GM21360 (cell line): ENCODE results near the gene PRAMEF6.
"Not testable (repeated sequence)": the region's sequence is repeated elsewhere in the genome, so short reads cannot be mapped to it uniquely, and the experiment has no call there.

Experiments
- ATAC-seq: cut with Tn5 transposase; IDR thresholded peaks from one replicate; pipeline ENCODE4 v1.9.1; 2021; ENCODE audit warnings: mild to moderate bottlenecking, moderate library complexity; ENCODE audit not compliant: unreplicated experiment

PRAMEF6 gene

GRCh38 chr1:12947480-12947879, at the start of gene PRAMEF6:
TSS of gene PRAMEF6 (minus strand) at chr1:12947580. CDS start at chr1:12942518, 5,062 bp downstream.
- ATAC-seq: not testable (repeated sequence)

DNA sequence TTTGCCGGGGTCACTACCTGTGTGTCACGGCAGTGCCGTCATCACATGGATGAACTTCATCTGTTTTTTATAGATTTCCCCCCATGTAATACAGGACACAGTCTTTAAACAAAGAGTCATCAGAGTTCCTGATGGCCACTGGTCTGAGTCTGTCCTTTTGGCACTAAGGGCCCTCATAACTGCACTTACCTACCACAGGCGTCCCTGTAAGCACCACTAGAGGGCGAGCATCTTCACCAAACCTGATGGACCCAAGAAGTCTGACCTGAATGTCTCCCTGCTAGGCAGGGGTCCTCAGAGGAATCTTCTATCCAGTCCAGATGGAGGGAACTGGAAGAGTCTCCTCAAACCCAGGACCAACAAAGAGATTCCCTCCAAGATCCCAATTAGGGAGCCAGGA, 23.0 kb downstream of the PRAMEF6 start:
- ATAC-seq: not testable (repeated sequence)

DNA sequence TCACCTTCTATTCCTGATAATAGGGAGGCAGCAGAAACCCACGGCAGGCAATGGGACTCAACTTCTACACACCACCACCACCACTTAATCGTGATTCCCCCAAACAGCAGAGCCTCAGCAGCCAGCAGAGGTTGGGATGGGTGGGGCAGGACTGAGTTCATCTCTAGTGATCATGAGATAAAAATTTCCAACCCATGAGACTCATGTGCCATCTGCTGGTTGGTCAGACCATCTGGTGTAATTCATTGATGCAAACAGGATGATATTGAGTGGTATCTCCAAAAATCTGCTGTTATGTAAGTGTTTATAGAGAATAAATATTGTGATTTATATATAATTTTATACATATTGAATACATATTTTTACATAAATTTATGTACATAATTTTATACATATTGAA, 25.6 kb downstream of the PRAMEF6 start:
- not testable (repeated sequence) for ATAC-seq

DNA sequence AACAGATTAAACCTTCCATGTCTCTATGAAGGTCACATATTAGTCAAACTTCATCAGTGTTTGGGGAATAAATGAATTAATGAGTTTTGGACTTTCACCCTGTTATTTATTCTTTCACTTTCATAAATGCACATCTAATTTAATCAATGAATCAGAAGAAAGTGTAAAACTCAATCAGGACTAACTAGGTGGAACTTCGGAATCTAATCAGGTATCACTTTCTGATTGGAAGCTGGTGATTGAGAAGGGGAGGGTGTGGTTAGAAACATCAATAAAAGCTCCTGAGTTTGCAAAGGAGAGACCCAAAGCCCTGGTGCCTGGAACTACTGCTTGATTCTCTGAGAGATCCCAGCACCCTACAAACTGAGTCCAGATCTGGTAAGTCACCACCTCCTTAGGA, 31.1 kb downstream of the PRAMEF6 start, which contains the start of gene PRAMEF7:
TSS of gene PRAMEF7 (plus strand) at position 301 of the 400 bp plus-strand sequence. CDS start 1,083 bp downstream, outside the sequence.
- not testable (repeated sequence) for ATAC-seq

- not testable (repeated sequence) for ATAC-seq
Observed at GRCh38 chr1:12903793-12904572, 43.4 kb downstream of the PRAMEF6 start.

DNA sequence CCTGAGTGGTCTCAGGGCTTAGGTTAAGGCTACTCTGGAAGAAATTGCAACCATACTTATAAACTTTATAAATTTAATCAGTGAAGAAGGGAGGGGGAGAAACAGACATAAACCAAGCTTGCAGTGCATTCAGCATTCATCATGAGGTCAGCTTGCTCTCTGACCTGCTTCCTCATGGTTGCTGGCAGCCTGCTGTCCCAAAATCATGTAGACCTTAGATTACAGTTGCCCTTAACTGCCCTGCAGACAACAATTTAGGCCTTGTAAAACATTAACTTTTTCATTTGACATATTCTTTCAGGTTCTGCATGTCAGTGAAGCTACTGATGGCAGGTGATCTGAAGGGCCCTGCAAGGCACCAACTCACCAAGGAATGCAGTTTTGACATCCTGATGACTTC, 48.2 kb downstream of the PRAMEF6 start:
- not testable (repeated sequence) for ATAC-seq

- not testable (repeated sequence) for ATAC-seq
Observed at GRCh38 chr1:12898170-12898569, 49.2 kb downstream of the PRAMEF6 start, which contains the start of gene PRAMEF10. TSS of gene PRAMEF10 (minus strand) at chr1:12898270. CDS start at chr1:12895847, 2,423 bp downstream.
